ENCODE data around the gene CHRM2. TPM values are rescaled to one million over a fixed set of nuclear protein-coding genes. Genes with fewer than 3 reads are reported as not detected.

Gene CHRM2
- total RNA-seq, 4 donors from 2014 or later, result 0.40 to 2.0 TPM; not detected in 2

DNA sequence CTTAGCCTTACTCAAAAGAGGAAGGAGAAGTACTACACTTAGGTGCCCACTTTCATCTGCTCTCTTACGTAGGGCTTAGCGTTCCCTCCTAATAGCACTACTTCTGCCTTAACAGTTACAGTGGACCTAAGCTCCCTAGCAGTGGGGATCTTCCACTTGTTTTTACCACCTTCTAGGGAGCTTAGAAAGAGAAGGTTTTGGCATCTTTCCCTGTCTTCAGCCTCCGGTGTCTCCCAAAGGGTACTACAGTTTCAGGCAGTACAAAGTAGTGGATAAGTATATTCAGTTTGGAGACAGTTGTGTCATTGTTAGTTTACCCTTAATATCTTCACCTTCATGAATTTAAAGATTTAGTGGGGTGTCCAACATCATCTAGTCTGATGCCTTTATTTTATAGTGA, 14.6 kb downstream of the CHRM2 start:
- Histone ChIP-seq H3K4me3 (no peak overlapping the region), H3K36me3 (no peaks in the 10 kb centered on the region), H3K9me3 (no peaks in the 10 kb centered on the region), H3K4me1 (no peaks in the 10 kb centered on the region), H3K27me3 (no peaks in the 10 kb centered on the region), H3K27ac (no peak overlapping the region)
- DNase-seq, result no peak
- TF ChIP-seq, protein P1, sequence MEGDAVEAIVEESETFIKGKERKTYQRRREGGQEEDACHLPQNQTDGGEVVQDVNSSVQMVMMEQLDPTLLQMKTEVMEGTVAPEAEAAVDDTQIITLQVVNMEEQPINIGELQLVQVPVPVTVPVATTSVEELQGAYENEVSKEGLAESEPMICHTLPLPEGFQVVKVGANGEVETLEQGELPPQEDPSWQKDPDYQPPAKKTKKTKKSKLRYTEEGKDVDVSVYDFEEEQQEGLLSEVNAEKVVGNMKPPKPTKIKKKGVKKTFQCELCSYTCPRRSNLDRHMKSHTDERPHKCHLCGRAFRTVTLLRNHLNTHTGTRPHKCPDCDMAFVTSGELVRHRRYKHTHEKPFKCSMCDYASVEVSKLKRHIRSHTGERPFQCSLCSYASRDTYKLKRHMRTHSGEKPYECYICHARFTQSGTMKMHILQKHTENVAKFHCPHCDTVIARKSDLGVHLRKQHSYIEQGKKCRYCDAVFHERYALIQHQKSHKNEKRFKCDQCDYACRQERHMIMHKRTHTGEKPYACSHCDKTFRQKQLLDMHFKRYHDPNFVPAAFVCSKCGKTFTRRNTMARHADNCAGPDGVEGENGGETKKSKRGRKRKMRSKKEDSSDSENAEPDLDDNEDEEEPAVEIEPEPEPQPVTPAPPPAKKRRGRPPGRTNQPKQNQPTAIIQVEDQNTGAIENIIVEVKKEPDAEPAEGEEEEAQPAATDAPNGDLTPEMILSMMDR (IDR thresholded peaks at IDR 0.05), result no peak
- no peak for TF ChIP-seq POLR2A (IDR thresholded peaks at IDR 0.05)

DNA sequence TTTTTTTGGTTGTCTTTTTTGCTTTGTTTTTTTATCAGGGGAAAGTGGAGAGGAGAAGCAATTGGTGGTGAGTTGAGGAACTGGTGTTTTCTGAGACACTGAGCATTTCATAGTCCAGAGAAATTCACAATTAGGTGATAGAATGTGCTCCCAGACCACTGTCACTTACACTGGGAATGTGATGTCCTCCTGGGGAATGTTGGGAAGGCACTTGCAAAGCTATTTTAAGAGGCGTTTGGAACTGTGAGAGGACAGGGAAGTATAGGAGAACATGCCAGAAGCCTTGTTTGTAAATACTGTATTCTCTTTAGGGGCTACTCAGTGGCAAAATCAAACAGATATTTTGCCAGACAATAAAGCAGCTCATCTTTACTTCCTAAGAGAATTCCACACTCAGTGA, 16.0 kb downstream of the CHRM2 start:
- no peaks in the 10 kb centered on the region for H3K9me3 ChIP-seq
- no peaks in the 10 kb centered on the region for H3K4me1 ChIP-seq
- H3K4me3 ChIP-seq, result no peak overlapping the region
- TF ChIP-seq, protein P1 (IDR thresholded peaks at IDR 0.05), result no peak
- TF ChIP-seq POLR2A (IDR thresholded peaks at IDR 0.05), result no peak
- no peak overlapping the region for H3K27ac ChIP-seq
- no peaks in the 10 kb centered on the region for H3K27me3 ChIP-seq
- no peaks in the 10 kb centered on the region for H3K36me3 ChIP-seq
- DNase-seq, result no peak

DNA sequence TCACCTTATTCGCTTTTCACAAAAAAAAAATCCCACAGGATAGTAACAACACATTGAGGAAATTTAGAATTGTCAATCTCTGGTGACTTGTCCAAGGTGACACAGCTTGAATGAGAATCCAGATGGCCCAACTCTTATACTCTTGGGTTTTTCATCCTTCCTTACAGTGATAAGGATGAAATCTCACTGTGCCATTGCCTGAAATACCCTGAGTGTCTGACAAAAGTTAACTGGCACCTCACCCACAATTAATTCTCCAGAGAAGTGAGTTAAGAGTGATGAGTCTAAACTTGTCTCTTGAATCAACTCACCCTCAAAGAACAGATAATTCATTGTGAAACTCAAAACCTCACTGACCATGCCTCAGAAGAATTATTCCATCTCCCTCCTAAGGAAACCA, 18.9 kb downstream of the CHRM2 start:
- TF ChIP-seq POLR2A (IDR thresholded peaks at IDR 0.05), result no peak
- TF ChIP-seq, protein P1 (IDR thresholded peaks at IDR 0.05), result no peak
- Histone ChIP-seq H3K36me3 (no peaks in the 10 kb centered on the region), H3K4me3 (no peak overlapping the region), H3K27ac (no peak overlapping the region), H3K27me3 (no peaks in the 10 kb centered on the region), H3K9me3 (no peaks in the 10 kb centered on the region), H3K4me1 (no peaks in the 10 kb centered on the region)
- no peak for DNase-seq

DNA sequence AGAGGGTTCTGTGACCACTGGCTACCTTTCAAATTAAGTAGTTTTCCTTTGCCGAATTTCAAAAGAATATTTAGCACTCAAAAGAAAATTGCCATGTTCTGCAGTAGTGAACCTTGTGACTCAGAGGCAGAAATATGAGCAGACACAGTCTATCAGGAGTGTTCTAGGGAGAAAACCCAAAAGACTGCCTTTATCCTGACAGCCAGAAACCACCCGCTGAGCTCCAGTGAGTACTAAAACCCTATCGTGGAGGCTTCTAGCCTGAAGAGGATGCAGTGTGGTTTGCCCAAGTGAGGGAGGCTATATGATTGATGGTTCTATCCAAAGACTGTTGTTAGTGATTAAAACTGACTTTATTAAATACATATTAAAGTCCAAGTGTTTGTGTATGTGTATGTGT, 21.9 kb downstream of the CHRM2 start:
- H3K4me1 ChIP-seq, result no peaks in the 10 kb centered on the region
- no peak for DNase-seq
- H3K9me3 ChIP-seq, result no peaks in the 10 kb centered on the region
- no peak overlapping the region for H3K4me3 ChIP-seq
- H3K27ac ChIP-seq, result no peak overlapping the region
- TF ChIP-seq, protein P1 (IDR thresholded peaks at IDR 0.05), result no peak
- TF ChIP-seq POLR2A (IDR thresholded peaks at IDR 0.05), result no peak
- no peaks in the 10 kb centered on the region for H3K27me3 ChIP-seq
- no peaks in the 10 kb centered on the region for H3K36me3 ChIP-seq

DNA sequence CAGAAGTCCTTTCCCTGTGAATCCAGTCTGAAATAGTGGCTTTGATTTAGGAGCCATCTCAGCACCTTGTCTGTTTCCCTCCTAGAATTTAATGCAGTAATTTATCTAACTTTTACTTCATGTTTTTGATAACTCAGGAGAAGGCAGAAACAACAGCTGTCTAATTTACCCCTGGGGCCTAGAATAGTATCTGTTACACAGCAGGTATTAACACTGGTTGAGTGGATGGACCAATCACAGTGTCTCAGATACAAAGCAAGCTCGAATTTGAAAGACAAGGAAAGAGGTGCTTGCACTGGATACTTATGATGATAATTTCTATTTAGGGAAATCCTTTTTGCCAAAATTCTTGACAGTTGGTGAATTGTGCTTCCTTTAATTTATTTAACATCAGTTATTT, 23.4 kb downstream of the CHRM2 start:
- TF ChIP-seq, protein P1 (IDR thresholded peaks at IDR 0.05), result no peak
- TF ChIP-seq POLR2A (IDR thresholded peaks at IDR 0.05), result no peak
- Histone ChIP-seq H3K27me3 (no peaks in the 10 kb centered on the region), H3K36me3 (no peaks in the 10 kb centered on the region), H3K9me3 (no peaks in the 10 kb centered on the region), H3K4me1 (no peaks in the 10 kb centered on the region), H3K27ac (no peak overlapping the region), H3K4me3 (no peak overlapping the region)
- DNase-seq, result no peak

DNA sequence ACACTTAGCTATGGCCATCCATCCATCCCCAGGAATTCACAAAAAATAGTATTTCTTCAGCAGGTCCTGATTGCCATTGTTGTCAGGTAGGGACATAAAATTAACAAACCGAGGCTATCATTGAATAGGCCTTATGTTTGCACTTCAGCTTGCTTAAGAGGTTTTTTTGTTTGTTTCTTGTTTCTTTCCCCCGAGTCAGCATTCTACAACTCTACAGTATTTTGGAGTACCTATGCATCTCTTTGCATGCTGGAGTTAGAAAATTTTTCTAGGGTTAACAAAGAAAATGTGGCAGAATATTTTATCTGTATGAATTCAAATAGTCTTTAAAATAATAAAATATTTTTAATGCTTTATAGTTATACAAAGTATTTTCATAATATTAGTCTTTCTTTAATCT, 26.3 kb downstream of the CHRM2 start:
- no peaks in the 10 kb centered on the region for H3K36me3 ChIP-seq
- no peak overlapping the region for H3K4me3 ChIP-seq
- H3K27me3 ChIP-seq, result no peaks in the 10 kb centered on the region

More for the DNA sequence above, 26.3 kb downstream of the CHRM2 start:
- Histone ChIP-seq H3K9me3 (no peaks in the 10 kb centered on the region), H3K27ac (no peak overlapping the region), H3K4me1 (no peaks in the 10 kb centered on the region)
- DNase-seq, result no peak
- TF ChIP-seq, protein P1 (IDR thresholded peaks at IDR 0.05), result no peak
- no peak for TF ChIP-seq POLR2A (IDR thresholded peaks at IDR 0.05)

All from Peyer's patch (tissue), 4 donors.